HL-60 (cell line): ENCODE results near the gene EXOC2.

ENCODE experiments used
- DNase-seq, 2 experiments: peaks; one replicate each; pipeline ENCODE4 v3.0.0-alpha.2; 2010 to 2020; ENCODE audit warnings: low read depth in 1 of 2, low spot score in 1 of 2
- H3K27ac ChIP-seq: fragments of 250-450 bp; sonication (Bioruptor Pico); replicated peaks from 2 replicates; pipeline ENCODE4 v1.5.1; 2020; ENCODE audit warnings: mild to moderate bottlenecking, moderate library complexity
- H3K27me3 ChIP-seq: fragments of 250-450 bp; sonication (Bioruptor Pico); 2 replicates; pipeline ENCODE4 v1.5.1; 2021; ENCODE audit warnings: mild to moderate bottlenecking, moderate library complexity; ENCODE audit not compliant: insufficient read depth, poor library complexity, severe bottlenecking
- H3K4me3 ChIP-seq: replicated peaks from 2 replicates; pipeline ENCODE4 v1.5.1; 2011; ENCODE audit warnings: mild to moderate bottlenecking, control low read depth, low read length; ENCODE audit not compliant: insufficient read depth
- CTCF ChIP-seq: IDR thresholded peaks from one replicate; pipeline ENCODE4 v1.5.1; 2011; ENCODE audit warnings: low read length, control low read depth, inconsistent platforms; ENCODE audit not compliant: insufficient read depth
- GABPA ChIP-seq: IDR thresholded peaks from 2 replicates; pipeline ENCODE4 v1.6.1; 2012; ENCODE audit warnings: low read depth
- POLR2AphosphoS5 ChIP-seq: IDR thresholded peaks from 2 replicates; pipeline ENCODE4 v1.6.1; 2012; ENCODE audit warnings: low read depth
- REST ChIP-seq: IDR thresholded peaks from 2 replicates; pipeline ENCODE4 v1.6.1; 2012; ENCODE audit warnings: low read depth; ENCODE audit not compliant: insufficient replicate concordance
- SPI1 ChIP-seq: IDR thresholded peaks from 2 replicates; pipeline ENCODE4 v1.6.1; 2012; ENCODE audit warnings: low read depth, mild to moderate bottlenecking, borderline replicate concordance

EXOC2 gene

GRCh38 chr6:621931-622330, 71.0 kb downstream of the EXOC2 start:
- no peak overlapping the region for H3K27ac ChIP-seq
- H3K27me3 ChIP-seq = no peaks in the 10 kb centered on the region
- no peak overlapping the region for H3K4me3 ChIP-seq
- TF ChIP-seq REST = no peak
- no peak for TF ChIP-seq CTCF
- no peak for TF ChIP-seq POLR2AphosphoS5
- TF ChIP-seq GABPA = no peak
- TF ChIP-seq SPI1 = no peak
- no peak for DNase-seq

- H3K27ac ChIP-seq = no peak overlapping the region
- DNase-seq = no peak
- H3K4me3 ChIP-seq = no peak overlapping the region
- no peaks in the 10 kb centered on the region for H3K27me3 ChIP-seq
- no peak for TF ChIP-seq REST
- TF ChIP-seq SPI1 = no peak
- no peak for TF ChIP-seq GABPA
- TF ChIP-seq POLR2AphosphoS5 = no peak
- TF ChIP-seq CTCF = no peak
Observed at GRCh38 chr6:620950-621349, 72.0 kb downstream of the EXOC2 start.

- no peaks in the 10 kb centered on the region for H3K27me3 ChIP-seq
- no peak for DNase-seq
- H3K4me3 ChIP-seq = no peak overlapping the region
- no peak for TF ChIP-seq POLR2AphosphoS5
- TF ChIP-seq GABPA = no peak
- no peak for TF ChIP-seq CTCF
- TF ChIP-seq REST = no peak
- TF ChIP-seq SPI1 = no peak
- H3K27ac ChIP-seq = no peak overlapping the region
Observed at GRCh38 chr6:620166-620565, 72.8 kb downstream of the EXOC2 start.
